Measurements from ENCODE around the gene ICAM5.

- TF ChIP-seq GATA2 (IDR thresholded peaks at IDR 0.05; ENCODE audit: low read depth, low read length) (no peak), GATA3 (IDR thresholded peaks at IDR 0.05; ENCODE audit: low read depth, low read length) (no peak)
Measured at GRCh38 chr19:10251792-10252694, 37.7 kb upstream of the ICAM5 start, which contains the start of gene MRPL4.
